GM12878 (cell line): Measurements from ENCODE around the gene SLC52A3. TPM values are rescaled to one million over a fixed set of nuclear protein-coding genes. Genes with fewer than 3 reads are reported as not detected.
A peak's percentile ranks its signal among the peaks of the same experiment; 100 is the strongest.

Experiments used
- ATAC-seq: fragments of 200-7000 bp; cut with Tn5 transposase; 3 replicates; pipeline ENCODE4 v1.9.1; 2020; ENCODE audit warnings: mild to moderate bottlenecking, moderate library complexity
- Bru-seq: library from RNA; stranded (reverse); fragments of 400-500 nt; gene quantifications from one replicate; lab custom pipeline; 2021; lab: Mats Ljungman, UMichigan
- BruChase-seq, 2 experiments: library from RNA; stranded (reverse); fragments of 400-500 nt; gene quantifications; one replicate each; lab custom pipeline; 2021; lab: Mats Ljungman, UMichigan
- BruUV-seq: library from RNA; stranded (reverse); fragments of 400-500 nt; replicated peaks from 2 replicates; lab custom pipeline; 2021; lab: Mats Ljungman, UMichigan
- CTCF ChIA-PET: fragments of 300-600 bp; sonication (Branson Sonifier 250); formaldehyde crosslinking; extraction: SDS; loops from one replicate; lab custom pipeline; 2021; ENCODE audit warnings: inconsistent platforms; lab: Yijun Ruan, JAX
- POLR2A ChIA-PET: fragments of 350-600 bp; formaldehyde crosslinking; extraction: SDS; loops from one replicate; lab custom pipeline; 2021; ENCODE audit warnings: inconsistent platforms; lab: Charles Lee
- RAD21 ChIA-PET: fragments of 300-600 bp; sonication (Branson Sonifier 250); formaldehyde crosslinking; loops from one replicate; lab custom pipeline; 2023; ENCODE audit warnings: antibody characterized with exemption; ENCODE audit not compliant: unreplicated experiment; lab: Charles Lee
- SMC1A ChIA-PET: fragments of 300-600 bp; sonication (Branson Sonifier 250); formaldehyde crosslinking; loops from one replicate; lab custom pipeline; 2023; ENCODE audit not compliant: unreplicated experiment, uncharacterized antibody; lab: Charles Lee
- DNase-seq: peaks from one replicate; pipeline ENCODE4 v3.0.0-alpha.2; 2011; ENCODE audit warnings: low read depth, low spot score
- FAIRE-seq: peaks from 3 replicates; lab custom pipeline; 2011; peaks lifted over from hg19 to GRCh38; lab: Jason Lieb, UNC
- H2AFZ ChIP-seq: 2 replicates; pipeline ENCODE4 v1.6.0; 2011; ENCODE audit warnings: low read depth, low read length, control low read depth; ENCODE audit not compliant: control insufficient read depth
- H3K27ac ChIP-seq: 2 replicates; pipeline ENCODE4 v1.5.1; 2011; ENCODE audit warnings: control low read depth; ENCODE audit not compliant: control insufficient read depth, insufficient read depth
- H3K27me3 ChIP-seq, 2 experiments: replicated peaks in 1 of 2; 2 replicates each; pipeline versions ENCODE4 v1.6.0 to v1.6.1; 2011; ENCODE audit warnings: low read length in 1 of 2; ENCODE audit not compliant: control insufficient read depth in 2 of 2, insufficient read depth in 2 of 2
- H3K36me3 ChIP-seq, 2 experiments: 2 replicates each; pipeline ENCODE4 v1.5.1; 2011; ENCODE audit warnings: low read length in 1 of 2; ENCODE audit not compliant: control insufficient read depth in 2 of 2, insufficient read depth in 2 of 2
- H3K4me1 ChIP-seq: 2 replicates; pipeline ENCODE4 v1.6.1; 2011; ENCODE audit warnings: mild to moderate bottlenecking, low read length, moderate library complexity, mixed read lengths; ENCODE audit not compliant: control insufficient read depth, insufficient read depth
- H3K4me2 ChIP-seq: 2 replicates; pipeline ENCODE4 v1.6.0; 2011; ENCODE audit warnings: control low read depth; ENCODE audit not compliant: control insufficient read depth, insufficient read depth
- H3K4me3 ChIP-seq: fragments of 200-600 bp; sonication (generic); 2 replicates; pipeline ENCODE4 v1.5.1; 2016
- H3K79me2 ChIP-seq: 2 replicates; pipeline ENCODE4 v1.6.0; 2011; ENCODE audit warnings: low read length; ENCODE audit not compliant: control insufficient read depth, insufficient read depth
- H3K9ac ChIP-seq: 2 replicates; pipeline ENCODE4 v1.8.0; 2011; ENCODE audit warnings: low read length, control low read depth, mixed read lengths; ENCODE audit not compliant: control insufficient read depth, insufficient read depth
- H3K9me3 ChIP-seq: replicated peaks from 3 replicates; pipeline ENCODE4 v1.5.1; 2011; ENCODE audit warnings: mild to moderate bottlenecking, low read length; ENCODE audit not compliant: control insufficient read depth, insufficient read depth
- H4K20me1 ChIP-seq: 2 replicates; pipeline ENCODE4 v1.6.0; 2011; ENCODE audit not compliant: control insufficient read depth, insufficient read depth
- HDAC2 ChIP-seq: fragments of 200-600 bp; sonication (generic); IDR thresholded peaks from 2 replicates; pipeline ENCODE4 v1.6.1; 2017
- RFX5 ChIP-seq: IDR thresholded peaks from 2 replicates; pipeline ENCODE4 v1.6.1; 2011; ENCODE audit warnings: low read depth, low read length, improper control_type of control experiment
- TAF1 ChIP-seq: IDR thresholded peaks from 2 replicates; pipeline ENCODE4 v1.6.1; 2011; ENCODE audit warnings: mild to moderate bottlenecking, low read depth, low read length, borderline replicate concordance
- ZZZ3 ChIP-seq: IDR thresholded peaks from 2 replicates; pipeline ENCODE4 v1.6.1; 2011; ENCODE audit warnings: low read depth; ENCODE audit not compliant: control insufficient read depth, insufficient read length
- WGBS: methylation state at CpG from one replicate; pipeline ENCODE4 v1.1.6; 2016; ENCODE audit warnings: low lambda C conversion rate; ENCODE audit not compliant: insufficient replicate concordance, insufficient coverage; ENCODE audit errors: missing lambda C conversion rate; 5-methylcytosine and 5-hydroxymethylcytosine counted together
- in situ Hi-C: fragments of 300-500 bp; cut with MboI; formaldehyde crosslinking; loops from 9 replicates; pipeline ENCODE4 v1.14.3; 2018; ENCODE audit warnings: mixed read lengths
- intact Hi-C: fragments of 100-400 bp; cut with micrococcal nuclease; formaldehyde crosslinking; loops from one replicate; pipeline ENCODE4 v1.14.2; 2022; ENCODE audit not compliant: unreplicated experiment
- long read RNA-seq, 2 experiments: library from polyadenylated mRNA; unstranded; transcript quantifications; one replicate each; pipeline ENCODE4 v2.0.0, GENCODE V29; 2019 to 2020
- polyA minus RNA-seq, 3 experiments: library from RNA; depleted of rRNA, polyadenylated mRNA; stranded (reverse); fragments of >200 nt; gene quantifications; 2 replicates each; pipeline ENCODE4 v1.2.3, GENCODE V29; 2011
- polyA plus RNA-seq, 11 experiments: library from polyadenylated mRNA; depleted of rRNA in 4 of 11; unstranded in 6 of 11; stranded (reverse) in 5 of 11; fragments of >200 nt; fragmentation: Nextera tagmentation in 4 of 11; fragmentation: Illumina TruSeq in 1 of 11; extraction: Ambion mirVana in 4 of 11; extraction: Trizol in 1 of 11; gene quantifications; 1 replicate in 1 of 11; 2 replicates in 10 of 11; pipeline versions ENCODE4 v1.2.1 to v1.2.3, GENCODE V29; 2011 to 2016; ENCODE audit warnings: inconsistent platforms in 2 of 11, missing spikeins in 2 of 11, low read depth in 1 of 11
- total RNA-seq, 4 experiments: library from RNA; depleted of rRNA in 3 of 4; stranded (reverse); fragments of >200 nt in 3 of 4; fragmentation: Illumina TruSeq in 1 of 4; extraction: Trizol in 1 of 4; gene quantifications; 2 replicates each; pipeline versions ENCODE4 v1.2.1 to v1.2.3, GENCODE V29; 2013 to 2021
- TF ChIP-seq, protein P1 (sequence below), 3 experiments: IDR thresholded peaks in 2 of 3; conservative IDR thresholded peaks in 1 of 3; 2 replicates each; pipeline ENCODE4 v1.5.1; 2011; ENCODE audit warnings: low read depth in 3 of 3, low read length in 3 of 3, mild to moderate bottlenecking in 3 of 3, control low read depth in 2 of 3, moderate library complexity in 2 of 3, inconsistent platforms in 1 of 3, mixed read lengths in 1 of 3; ENCODE audit not compliant: control insufficient read depth in 2 of 3, insufficient read depth in 1 of 3; ENCODE audit errors: extremely low read depth in 1 of 3
- TF ChIP-seq, protein P2 (sequence below): fragments of 450-650 bp; IDR thresholded peaks from 2 replicates; pipeline ENCODE4 v1.6.1; 2018; ENCODE audit warnings: borderline replicate concordance, mild to moderate bottlenecking; ENCODE audit not compliant: partially characterized antibody

SLC52A3 gene
- not detected in 2 replicates for total RNA-seq (2013; cell fraction: nucleolus; rRNA removed)
- total RNA-seq (2014; rRNA removed): not detected in 2 replicates
- not detected in 2 replicates for total RNA-seq (2014; rRNA removed; fragmentation: Illumina TruSeq; extraction: Trizol)
- not detected in 2 replicates for total RNA-seq (2021)
- not detected for polyA plus RNA-seq (2011; ENCODE audit: low read depth)
- not detected in 2 replicates for polyA plus RNA-seq (2011; rRNA removed)
- polyA plus RNA-seq (2011; cell fraction: cytosol; rRNA removed): not detected in 2 replicates
- polyA plus RNA-seq (2011; cell fraction: nucleus; rRNA removed): not detected in 2 replicates
- polyA plus RNA-seq (2012): not detected in 2 replicates
- polyA plus RNA-seq (2014; fragmentation: Illumina TruSeq; extraction: Trizol): not detected in 2 replicates
- not detected for polyA plus RNA-seq (2014; fragmentation: Nextera tagmentation; extraction: Ambion mirVana)
- not detected in 2 replicates for polyA plus RNA-seq (2014; rRNA removed)
- not detected for polyA plus RNA-seq (2016; fragmentation: Nextera tagmentation; extraction: Ambion mirVana)
- not detected in 2 replicates for polyA minus RNA-seq (2011; rRNA and poly(A)+ RNA removed)
- polyA minus RNA-seq (2011; cell fraction: cytosol; rRNA and poly(A)+ RNA removed): not detected in 2 replicates
- polyA minus RNA-seq (2011; cell fraction: nucleus; rRNA and poly(A)+ RNA removed): not detected in 2 replicates
- Bru-seq, nascent RNA: not detected
- percentile 6 among the genes with signal in this experiment for BruChase-seq, experiment 1, labeled RNA remaining after a 6-hour chase
- percentile 5 among the genes with signal in this experiment for BruChase-seq, experiment 2, labeled RNA remaining after a 2-hour chase
- long read RNA-seq, experiment 1: 0 reads
- long read RNA-seq, experiment 2: 0 reads

DNA sequence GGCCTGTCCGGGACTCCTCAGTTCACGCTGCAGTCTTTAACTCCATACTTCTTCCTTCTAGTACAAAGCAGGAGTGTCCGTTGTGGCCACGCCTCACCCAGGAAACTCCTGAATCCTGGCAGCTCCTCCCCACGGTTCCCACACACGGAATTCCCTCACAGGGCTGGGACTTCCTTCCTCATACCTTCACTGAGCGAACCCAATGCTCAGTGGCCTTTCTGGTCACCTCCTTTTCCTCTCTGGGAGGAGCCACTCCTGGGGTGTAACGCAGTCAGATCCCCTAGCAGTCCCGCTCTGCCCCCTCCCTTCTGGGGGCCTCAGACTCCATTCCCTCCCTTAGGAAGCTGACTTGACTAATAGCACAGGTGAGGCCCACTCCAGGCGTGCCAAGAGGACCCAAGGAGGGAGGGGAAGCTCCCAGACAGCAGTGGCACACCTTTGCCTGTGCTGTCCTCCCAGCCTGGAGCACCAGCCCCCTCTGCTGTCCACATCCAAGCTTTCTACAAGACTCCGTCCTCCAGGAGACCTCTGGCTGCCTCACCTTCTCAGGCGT is at the start of gene SLC52A3:
Gene SLC52A3 (minus strand): TSS at position 75 of the 553 bp plus-strand sequence. CDS start 2,726 bp downstream, outside the sequence.
- ChIA-PET CTCF (interaction anchor here (0.7 to 1.4 kb wide), 2 partner anchors 8 to 213 kb away, joined by 3 to 4 read pairs; no protein-coding TSS in a partner anchor), RAD21 (no interaction called here), SMC1A (interaction anchor here (0.8 kb wide), 2 partner anchors 14 to 206 kb away, joined by 3 read pairs; no protein-coding TSS in a partner anchor), POLR2A (no interaction called here)
- no peak for DNase-seq
- intact Hi-C loops (no loop called here), in situ Hi-C loops (no loop called here)
- Histone ChIP-seq H2AFZ (no peak within 1 kb of the TSS), H3K9ac (no peak within 1 kb of the TSS), H3K27ac (no peak within 1 kb of the TSS), H4K20me1 (no peaks in the 10 kb centered on the region), H3K36me3 (no peaks in the 10 kb centered on the region), H3K27me3 (no peaks in the 10 kb centered on the region; a peak in 1 of 4 replicates), H3K4me3 (no peak within 1 kb of the TSS), H3K79me2 (no peaks in the 10 kb centered on the region), H3K4me1 (no peaks in the 10 kb centered on the region), H3K4me2 (no peak within 1 kb of the TSS), H3K9me3 (no peaks in the 10 kb centered on the region; the same call in 2 of the 3 replicates)
- ATAC-seq: 0 out of 3 replicates have a peak, but pooled peaks have one; percentile 29
- no peak for FAIRE-seq
- TF ChIP-seq TAF1 (no peak), RFX5 (no peak), ZZZ3 (no peak), HDAC2 (no peak)
- TF ChIP-seq, protein P1, sequence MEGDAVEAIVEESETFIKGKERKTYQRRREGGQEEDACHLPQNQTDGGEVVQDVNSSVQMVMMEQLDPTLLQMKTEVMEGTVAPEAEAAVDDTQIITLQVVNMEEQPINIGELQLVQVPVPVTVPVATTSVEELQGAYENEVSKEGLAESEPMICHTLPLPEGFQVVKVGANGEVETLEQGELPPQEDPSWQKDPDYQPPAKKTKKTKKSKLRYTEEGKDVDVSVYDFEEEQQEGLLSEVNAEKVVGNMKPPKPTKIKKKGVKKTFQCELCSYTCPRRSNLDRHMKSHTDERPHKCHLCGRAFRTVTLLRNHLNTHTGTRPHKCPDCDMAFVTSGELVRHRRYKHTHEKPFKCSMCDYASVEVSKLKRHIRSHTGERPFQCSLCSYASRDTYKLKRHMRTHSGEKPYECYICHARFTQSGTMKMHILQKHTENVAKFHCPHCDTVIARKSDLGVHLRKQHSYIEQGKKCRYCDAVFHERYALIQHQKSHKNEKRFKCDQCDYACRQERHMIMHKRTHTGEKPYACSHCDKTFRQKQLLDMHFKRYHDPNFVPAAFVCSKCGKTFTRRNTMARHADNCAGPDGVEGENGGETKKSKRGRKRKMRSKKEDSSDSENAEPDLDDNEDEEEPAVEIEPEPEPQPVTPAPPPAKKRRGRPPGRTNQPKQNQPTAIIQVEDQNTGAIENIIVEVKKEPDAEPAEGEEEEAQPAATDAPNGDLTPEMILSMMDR (IDR thresholded peaks at IDR 0.05 in 2 of 3, conservative IDR thresholded peaks at IDR 0.05 in 1 of 3; ENCODE audit: control insufficient read depth in 2 of 3, extremely low read depth in 1 of 3, insufficient read depth in 1 of 3, low read depth in 3 of 3, low read length in 3 of 3): peak in 2 of 3 experiments; percentile 12 to 20; a peak in 2 of 6 replicates
- TF ChIP-seq, protein P2, sequence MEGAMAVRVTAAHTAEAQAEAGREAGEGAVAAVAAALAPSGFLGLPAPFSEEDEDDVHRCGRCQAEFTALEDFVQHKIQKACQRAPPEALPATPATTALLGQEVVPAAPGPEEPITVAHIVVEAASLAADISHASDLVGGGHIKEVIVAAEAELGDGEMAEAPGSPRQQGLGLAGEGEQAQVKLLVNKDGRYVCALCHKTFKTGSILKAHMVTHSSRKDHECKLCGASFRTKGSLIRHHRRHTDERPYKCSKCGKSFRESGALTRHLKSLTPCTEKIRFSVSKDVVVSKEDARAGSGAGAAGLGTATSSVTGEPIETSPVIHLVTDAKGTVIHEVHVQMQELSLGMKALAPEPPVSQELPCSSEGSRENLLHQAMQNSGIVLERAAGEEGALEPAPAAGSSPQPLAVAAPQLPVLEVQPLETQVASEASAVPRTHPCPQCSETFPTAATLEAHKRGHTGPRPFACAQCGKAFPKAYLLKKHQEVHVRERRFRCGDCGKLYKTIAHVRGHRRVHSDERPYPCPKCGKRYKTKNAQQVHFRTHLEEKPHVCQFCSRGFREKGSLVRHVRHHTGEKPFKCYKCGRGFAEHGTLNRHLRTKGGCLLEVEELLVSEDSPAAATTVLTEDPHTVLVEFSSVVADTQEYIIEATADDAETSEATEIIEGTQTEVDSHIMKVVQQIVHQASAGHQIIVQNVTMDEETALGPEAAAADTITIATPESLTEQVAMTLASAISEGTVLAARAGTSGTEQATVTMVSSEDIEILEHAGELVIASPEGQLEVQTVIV: no peak
- no TSS peak for BruUV-seq
- 27% methylated on average over 12 of the region's 12 CpGs for WGBS
